ENCODE results near the gene AKAP6. TPM values are rescaled to one million over a fixed set of nuclear protein-coding genes. Genes with fewer than 3 reads are reported as not detected.
A peak's percentile ranks its signal among the peaks of the same experiment; 100 is the strongest.
"Not testable (repeated sequence)": the region's sequence is repeated elsewhere in the genome, so short reads cannot be mapped to it uniquely, and the experiment has no call there.

The AKAP6 gene
- total RNA-seq, 8 experiments from 2014 or later: 0.76 to 92.9 (median 54.0) TPM

- Histone ChIP-seq H3K27ac (no peak overlapping the region), H3K4me1 (replicated peaks in 1 of 2) (peaks cover 16 to 18% of the 10 kb centered on the region in 2 donors), H3K4me3 (no peak overlapping the region)
- in situ Hi-C loops (cut with MboI; ENCODE audit: low pct_unique_long_range_greater_than_20kb in 2 of 9, low sequenced_read_pairs in 9 of 9, unreplicated experiment in 9 of 9): loop anchor here in 1 of 9 experiments (25.0 kb wide), 1 partner anchor 104 kb away; no protein-coding TSS in a partner anchor
- peak; percentile 67 to 89 (median 81) for ATAC-seq (replicated peaks in 6 of 8)
These were observed 37.3 kb downstream of the AKAP6 start for GRCh38 chr14:32366256-32366879.

- WGBS, 10 experiments: 0 to 47% (median 18%) methylated on average over 1 to 4 of the region's 4 CpGs; no CpG with 5 or more reads in 3 of the 10 experiments
- H3K4me3 ChIP-seq: no peak overlapping the region
- no peak overlapping the region for H3K27ac ChIP-seq
- ATAC-seq (replicated peaks in 6 of 8): peak; percentile 56 to 92 (median 72)
- H3K4me1 ChIP-seq (replicated peaks in 1 of 2): peaks cover 16 to 18% of the 10 kb centered on the region in 2 donors
- in situ Hi-C loops (cut with MboI; ENCODE audit: low pct_unique_long_range_greater_than_20kb in 2 of 9, low sequenced_read_pairs in 9 of 9, unreplicated experiment in 9 of 9): loop anchor here in 1 of 9 experiments (25.0 kb wide), 1 partner anchor 105 kb away; no protein-coding TSS in a partner anchor
These were observed 37.9 kb downstream of the AKAP6 start for GRCh38 chr14:32366986-32367385.

- no peak overlapping the region for H3K27ac ChIP-seq
- H3K4me3 ChIP-seq: no peak overlapping the region
- peaks cover 16 to 18% of the 10 kb centered on the region in 2 donors for H3K4me1 ChIP-seq (replicated peaks in 1 of 2)
- ATAC-seq (replicated peaks in 6 of 8): no peak
- in situ Hi-C loops (cut with MboI; ENCODE audit: low pct_unique_long_range_greater_than_20kb in 2 of 9, low sequenced_read_pairs in 9 of 9, unreplicated experiment in 9 of 9): loop anchor here in 1 of 9 experiments (25.0 kb wide), 1 partner anchor 105 kb away; no protein-coding TSS in a partner anchor
These were observed 38.4 kb downstream of the AKAP6 start for GRCh38 chr14:32367516-32367915.

GRCh38 chr14:32368107-32368506, 39.0 kb downstream of the AKAP6 start:
- Histone ChIP-seq H3K27ac (no peak overlapping the region), H3K4me1 (replicated peaks in 1 of 2) (peaks cover 18 to 24% of the 10 kb centered on the region in 2 donors), H3K4me3 (no peak overlapping the region)
- in situ Hi-C loops (cut with MboI; ENCODE audit: low pct_unique_long_range_greater_than_20kb in 2 of 9, low sequenced_read_pairs in 9 of 9, unreplicated experiment in 9 of 9): loop anchor here in 1 of 9 experiments (25.0 kb wide), 1 partner anchor 106 kb away; no protein-coding TSS in a partner anchor
- ATAC-seq (replicated peaks in 6 of 8): no peak
- WGBS, 10 experiments: 90 to 100% (median 100%) methylated on average over 1 to 3 of the region's 3 CpGs; no CpG with 5 or more reads in 1 of the 10 experiments

- H3K4me3 ChIP-seq: no peak overlapping the region
- peak in 2 of 8 experiments; percentile 26 to 36 for ATAC-seq (replicated peaks in 6 of 8)
- 0 to 86% (median 0%) methylated on average over 1 of the region's 1 CpG; no CpG with 5 or more reads in 3 of the 10 experiments for WGBS, 10 experiments
- H3K4me1 ChIP-seq (replicated peaks in 1 of 2): peaks cover 19 to 31% of the 10 kb centered on the region in 2 donors
- in situ Hi-C loops (cut with MboI; ENCODE audit: low pct_unique_long_range_greater_than_20kb in 2 of 9, low sequenced_read_pairs in 9 of 9, unreplicated experiment in 9 of 9): loop anchor here in 1 of 9 experiments (25.0 kb wide), 1 partner anchor 108 kb away; no protein-coding TSS in a partner anchor
- no peak overlapping the region for H3K27ac ChIP-seq
These were observed 41.6 kb downstream of the AKAP6 start for GRCh38 chr14:32370714-32371113.

GRCh38 chr14:32372154-32372553, 43.1 kb downstream of the AKAP6 start:
- Histone ChIP-seq H3K4me1 (replicated peaks in 1 of 2) (peaks cover 8 to 22% of the 10 kb centered on the region in 2 donors), H3K4me3 (no peak overlapping the region), H3K27ac (no peak overlapping the region)
- ATAC-seq (replicated peaks in 6 of 8): no peak
- in situ Hi-C loops (cut with MboI; ENCODE audit: low pct_unique_long_range_greater_than_20kb in 2 of 9, low sequenced_read_pairs in 9 of 9, unreplicated experiment in 9 of 9): loop anchor here in 1 of 9 experiments (25.0 kb wide), 1 partner anchor 110 kb away; no protein-coding TSS in a partner anchor
- 6 to 100% (median 77%) methylated on average over 1 to 2 of the region's 2 CpGs for WGBS, 10 experiments

GRCh38 chr14:32373174-32373573, 44.1 kb downstream of the AKAP6 start:
- WGBS, 10 experiments: 42 to 100% (median 80%) methylated on average over 1 to 2 of the region's 3 CpGs; no CpG with 5 or more reads in 1 of the 10 experiments
- H3K27ac ChIP-seq; ATAC-seq (replicated peaks in 6 of 8); H3K4me3 ChIP-seq: not testable (repeated sequence)
- peaks cover 12 to 27% of the 10 kb centered on the region in 2 donors for H3K4me1 ChIP-seq (replicated peaks in 1 of 2)
- in situ Hi-C loops (cut with MboI; ENCODE audit: low pct_unique_long_range_greater_than_20kb in 2 of 9, low sequenced_read_pairs in 9 of 9, unreplicated experiment in 9 of 9): loop anchor here in 1 of 9 experiments (25.0 kb wide), 1 partner anchor 111 kb away; no protein-coding TSS in a partner anchor

GRCh38 chr14:32374155-32374554, 45.1 kb downstream of the AKAP6 start:
- WGBS, 10 experiments: 13 to 100% (median 29%) methylated on average over 1 to 3 of the region's 3 CpGs; no CpG with 5 or more reads in 1 of the 10 experiments
- H3K4me3 ChIP-seq: no peak overlapping the region
- H3K27ac ChIP-seq: no peak overlapping the region
- in situ Hi-C loops (cut with MboI; ENCODE audit: low pct_unique_long_range_greater_than_20kb in 2 of 9, low sequenced_read_pairs in 9 of 9, unreplicated experiment in 9 of 9): loop anchor here in 1 of 9 experiments (25.0 kb wide), 1 partner anchor 112 kb away; no protein-coding TSS in a partner anchor
- peaks cover 12 to 27% of the 10 kb centered on the region in 2 donors for H3K4me1 ChIP-seq (replicated peaks in 1 of 2)
- peak in 6 of 8 experiments; percentile 16 to 75 (median 72) for ATAC-seq (replicated peaks in 6 of 8)

GRCh38 chr14:32375663-32376062, 46.6 kb downstream of the AKAP6 start:
- Histone ChIP-seq H3K4me1 (replicated peaks in 1 of 2) (peaks cover 12 to 27% of the 10 kb centered on the region in 2 donors), H3K4me3 (no peak overlapping the region), H3K27ac (no peak overlapping the region)
- ATAC-seq (replicated peaks in 6 of 8): no peak
- in situ Hi-C loops (cut with MboI; ENCODE audit: low pct_unique_long_range_greater_than_20kb in 2 of 9, low sequenced_read_pairs in 9 of 9, unreplicated experiment in 9 of 9): no loop called here
- WGBS, 10 experiments: 25 to 100% (median 92%) methylated on average over 1 to 2 of the region's 2 CpGs; no CpG with 5 or more reads in 1 of the 10 experiments

- Histone ChIP-seq H3K4me3 (no peak overlapping the region), H3K27ac (no peak overlapping the region), H3K4me1 (replicated peaks in 1 of 2) (peaks cover 12 to 27% of the 10 kb centered on the region in 2 donors)
- in situ Hi-C loops (cut with MboI; ENCODE audit: low pct_unique_long_range_greater_than_20kb in 2 of 9, low sequenced_read_pairs in 9 of 9, unreplicated experiment in 9 of 9): no loop called here
- peak; percentile 64 to 93 (median 84) for ATAC-seq (replicated peaks in 6 of 8)
- WGBS, 10 experiments: 42 to 100% (median 92%) methylated on average over 1 to 5 of the region's 5 CpGs; no CpG with 5 or more reads in 1 of the 10 experiments
These were observed 48.0 kb downstream of the AKAP6 start for GRCh38 chr14:32377046-32377646.

- Histone ChIP-seq H3K4me1 (replicated peaks in 1 of 2) (peaks cover 8 to 22% of the 10 kb centered on the region in 2 donors), H3K4me3 (no peak overlapping the region), H3K27ac (no peak overlapping the region)
- in situ Hi-C loops (cut with MboI; ENCODE audit: low pct_unique_long_range_greater_than_20kb in 2 of 9, low sequenced_read_pairs in 9 of 9, unreplicated experiment in 9 of 9): no loop called here
- ATAC-seq (replicated peaks in 6 of 8): no peak
These were observed 49.2 kb downstream of the AKAP6 start for GRCh38 chr14:32378284-32378683.

GRCh38 chr14:32379447-32379846, 50.3 kb downstream of the AKAP6 start:
- ATAC-seq (replicated peaks in 6 of 8): no peak
- WGBS, 10 experiments: 71 to 100% (median 100%) methylated on average over 1 of the region's 1 CpG; no CpG with 5 or more reads in 5 of the 10 experiments
- H3K4me3 ChIP-seq: no peak overlapping the region
- in situ Hi-C loops (cut with MboI; ENCODE audit: low pct_unique_long_range_greater_than_20kb in 2 of 9, low sequenced_read_pairs in 9 of 9, unreplicated experiment in 9 of 9): no loop called here
- H3K27ac ChIP-seq: no peak overlapping the region
- H3K4me1 ChIP-seq (replicated peaks in 1 of 2): peaks cover 8 to 24% of the 10 kb centered on the region in 2 donors

GRCh38 chr14:32381869-32382268, 52.8 kb downstream of the AKAP6 start:
- ATAC-seq (replicated peaks in 6 of 8): no peak
- Histone ChIP-seq H3K4me1 (replicated peaks in 1 of 2) (peaks cover 7 to 21% of the 10 kb centered on the region in 2 donors), H3K27ac (no peak overlapping the region), H3K4me3 (no peak overlapping the region)
- in situ Hi-C loops (cut with MboI; ENCODE audit: low pct_unique_long_range_greater_than_20kb in 2 of 9, low sequenced_read_pairs in 9 of 9, unreplicated experiment in 9 of 9): no loop called here
- WGBS, 10 experiments: 62 to 100% (median 89%) methylated on average over 1 to 2 of the region's 2 CpGs; no CpG with 5 or more reads in 2 of the 10 experiments
